ENCODE data around the gene NBEA.

Gene NBEA

GRCh38 chr13:35225582-35225981 lies 283.5 kb downstream of the NBEA start:
- Histone ChIP-seq H3K27ac (ENCODE audit: low read length) (no peak overlapping the region), H3K4me1 (ENCODE audit: control insufficient read depth in 1 of 2, insufficient read depth in 2 of 2, low read length in 2 of 2) (no peaks in the 10 kb centered on the region), H3K4me3 (ENCODE audit: low read depth in 1 of 2, low read length in 2 of 2) (no peak overlapping the region), H3K9me3 (ENCODE audit: control insufficient read depth in 1 of 2, low read length in 2 of 2) (no peaks in the 10 kb centered on the region), H3K27me3 (ENCODE audit: low read depth, low read length) (no peaks in the 10 kb centered on the region), H3K36me3 (ENCODE audit: control insufficient read depth in 1 of 2, insufficient read depth in 2 of 2, low read length in 2 of 2) (no peaks in the 10 kb centered on the region)

- no peaks in the 10 kb centered on the region for H3K27me3 ChIP-seq (ENCODE audit: low read depth, low read length)
- no peaks in the 10 kb centered on the region for H3K4me1 ChIP-seq (ENCODE audit: control insufficient read depth in 1 of 2, insufficient read depth in 2 of 2, low read length in 2 of 2)
- no peaks in the 10 kb centered on the region for H3K36me3 ChIP-seq (ENCODE audit: control insufficient read depth in 1 of 2, insufficient read depth in 2 of 2, low read length in 2 of 2)
- no peak overlapping the region for H3K27ac ChIP-seq (ENCODE audit: low read length)
- no peak overlapping the region for H3K4me3 ChIP-seq (ENCODE audit: low read depth in 1 of 2, low read length in 2 of 2)
- no peaks in the 10 kb centered on the region for H3K9me3 ChIP-seq (ENCODE audit: control insufficient read depth in 1 of 2, low read length in 2 of 2)
Observed at GRCh38 chr13:35228536-35228935, 286.5 kb downstream of the NBEA start.

GRCh38 chr13:35231426-35231825 lies 289.4 kb downstream of the NBEA start:
- no peak overlapping the region for H3K27ac ChIP-seq (ENCODE audit: low read length)
- H3K4me3 ChIP-seq (ENCODE audit: low read depth in 1 of 2, low read length in 2 of 2): no peak overlapping the region
- no peaks in the 10 kb centered on the region for H3K4me1 ChIP-seq (ENCODE audit: control insufficient read depth in 1 of 2, insufficient read depth in 2 of 2, low read length in 2 of 2)
- H3K36me3 ChIP-seq (ENCODE audit: control insufficient read depth in 1 of 2, insufficient read depth in 2 of 2, low read length in 2 of 2): no peaks in the 10 kb centered on the region
- H3K27me3 ChIP-seq (ENCODE audit: low read depth, low read length): no peaks in the 10 kb centered on the region
- no peaks in the 10 kb centered on the region for H3K9me3 ChIP-seq (ENCODE audit: control insufficient read depth in 1 of 2, low read length in 2 of 2)

- Histone ChIP-seq H3K4me3 (ENCODE audit: low read depth in 1 of 2, low read length in 2 of 2) (no peak overlapping the region), H3K27me3 (ENCODE audit: low read depth, low read length) (no peaks in the 10 kb centered on the region), H3K27ac (ENCODE audit: low read length) (no peak overlapping the region), H3K9me3 (ENCODE audit: control insufficient read depth in 1 of 2, low read length in 2 of 2) (no peaks in the 10 kb centered on the region), H3K4me1 (ENCODE audit: control insufficient read depth in 1 of 2, insufficient read depth in 2 of 2, low read length in 2 of 2) (no peaks in the 10 kb centered on the region), H3K36me3 (ENCODE audit: control insufficient read depth in 1 of 2, insufficient read depth in 2 of 2, low read length in 2 of 2) (no peaks in the 10 kb centered on the region)
Observed at GRCh38 chr13:35238274-35238673, 296.2 kb downstream of the NBEA start.

GRCh38 chr13:35252536-35253205 lies 310.6 kb downstream of the NBEA start:
- Histone ChIP-seq H3K9me3 (ENCODE audit: control insufficient read depth in 1 of 2, low read length in 2 of 2) (no peaks in the 10 kb centered on the region), H3K4me3 (ENCODE audit: low read depth in 1 of 2, low read length in 2 of 2) (no peak overlapping the region), H3K36me3 (ENCODE audit: control insufficient read depth in 1 of 2, insufficient read depth in 2 of 2, low read length in 2 of 2) (peaks cover 0 to 38% of the 10 kb centered on the region in 2 donors), H3K4me1 (ENCODE audit: control insufficient read depth in 1 of 2, insufficient read depth in 2 of 2, low read length in 2 of 2) (no peaks in the 10 kb centered on the region), H3K27ac (ENCODE audit: low read length) (no peak overlapping the region), H3K27me3 (ENCODE audit: low read depth, low read length) (no peaks in the 10 kb centered on the region)

GRCh38 chr13:35255241-35255640 lies 313.2 kb downstream of the NBEA start:
- no peaks in the 10 kb centered on the region for H3K9me3 ChIP-seq (ENCODE audit: control insufficient read depth in 1 of 2, low read length in 2 of 2)
- H3K4me3 ChIP-seq (ENCODE audit: low read depth in 1 of 2, low read length in 2 of 2): no peak overlapping the region
- no peak overlapping the region for H3K27ac ChIP-seq (ENCODE audit: low read length)
- H3K27me3 ChIP-seq (ENCODE audit: low read depth, low read length): no peaks in the 10 kb centered on the region
- H3K36me3 ChIP-seq (ENCODE audit: control insufficient read depth in 1 of 2, insufficient read depth in 2 of 2, low read length in 2 of 2): peaks cover 0 to 30% of the 10 kb centered on the region in 2 donors
- no peaks in the 10 kb centered on the region for H3K4me1 ChIP-seq (ENCODE audit: control insufficient read depth in 1 of 2, insufficient read depth in 2 of 2, low read length in 2 of 2)

- H3K27ac ChIP-seq (ENCODE audit: low read length): no peak overlapping the region
- no peak overlapping the region for H3K4me3 ChIP-seq (ENCODE audit: low read depth in 1 of 2, low read length in 2 of 2)
- no peaks in the 10 kb centered on the region for H3K4me1 ChIP-seq (ENCODE audit: control insufficient read depth in 1 of 2, insufficient read depth in 2 of 2, low read length in 2 of 2)
- H3K36me3 ChIP-seq (ENCODE audit: control insufficient read depth in 1 of 2, insufficient read depth in 2 of 2, low read length in 2 of 2): peaks cover 0 to 19% of the 10 kb centered on the region in 2 donors
- no peaks in the 10 kb centered on the region for H3K9me3 ChIP-seq (ENCODE audit: control insufficient read depth in 1 of 2, low read length in 2 of 2)
- no peaks in the 10 kb centered on the region for H3K27me3 ChIP-seq (ENCODE audit: low read depth, low read length)
Observed at GRCh38 chr13:35256459-35257148, 314.5 kb downstream of the NBEA start.

- H3K27me3 ChIP-seq (ENCODE audit: low read depth, low read length): no peaks in the 10 kb centered on the region
- H3K4me1 ChIP-seq (ENCODE audit: control insufficient read depth in 1 of 2, insufficient read depth in 2 of 2, low read length in 2 of 2): no peaks in the 10 kb centered on the region
- no peak overlapping the region for H3K27ac ChIP-seq (ENCODE audit: low read length)
- H3K36me3 ChIP-seq (ENCODE audit: control insufficient read depth in 1 of 2, insufficient read depth in 2 of 2, low read length in 2 of 2): peaks cover 0 to 4% of the 10 kb centered on the region in 2 donors
- H3K9me3 ChIP-seq (ENCODE audit: control insufficient read depth in 1 of 2, low read length in 2 of 2): no peaks in the 10 kb centered on the region
- no peak overlapping the region for H3K4me3 ChIP-seq (ENCODE audit: low read depth in 1 of 2, low read length in 2 of 2)
Observed at GRCh38 chr13:35260316-35260715, 318.2 kb downstream of the NBEA start.

GRCh38 chr13:35266412-35266811 lies 324.3 kb downstream of the NBEA start:
- Histone ChIP-seq H3K27me3 (ENCODE audit: low read depth, low read length) (no peaks in the 10 kb centered on the region), H3K4me1 (ENCODE audit: control insufficient read depth in 1 of 2, insufficient read depth in 2 of 2, low read length in 2 of 2) (no peaks in the 10 kb centered on the region), H3K4me3 (ENCODE audit: low read depth in 1 of 2, low read length in 2 of 2) (no peak overlapping the region), H3K9me3 (ENCODE audit: control insufficient read depth in 1 of 2, low read length in 2 of 2) (no peaks in the 10 kb centered on the region), H3K27ac (ENCODE audit: low read length) (no peak overlapping the region), H3K36me3 (ENCODE audit: control insufficient read depth in 1 of 2, insufficient read depth in 2 of 2, low read length in 2 of 2) (peaks cover 0 to 5% of the 10 kb centered on the region in 2 donors)

GRCh38 chr13:35278917-35279316 lies 336.8 kb downstream of the NBEA start:
- Histone ChIP-seq H3K36me3 (ENCODE audit: control insufficient read depth in 1 of 2, insufficient read depth in 2 of 2, low read length in 2 of 2) (no peaks in the 10 kb centered on the region), H3K9me3 (ENCODE audit: control insufficient read depth in 1 of 2, low read length in 2 of 2) (no peaks in the 10 kb centered on the region), H3K4me1 (ENCODE audit: control insufficient read depth in 1 of 2, insufficient read depth in 2 of 2, low read length in 2 of 2) (no peaks in the 10 kb centered on the region), H3K27ac (ENCODE audit: low read length) (no peak overlapping the region), H3K27me3 (ENCODE audit: low read depth, low read length) (no peaks in the 10 kb centered on the region), H3K4me3 (ENCODE audit: low read depth in 1 of 2, low read length in 2 of 2) (no peak overlapping the region)

- H3K27ac ChIP-seq (ENCODE audit: low read length): no peak overlapping the region
- H3K36me3 ChIP-seq (ENCODE audit: control insufficient read depth in 1 of 2, insufficient read depth in 2 of 2, low read length in 2 of 2): no peaks in the 10 kb centered on the region
- H3K27me3 ChIP-seq (ENCODE audit: low read depth, low read length): no peaks in the 10 kb centered on the region
- H3K9me3 ChIP-seq (ENCODE audit: control insufficient read depth in 1 of 2, low read length in 2 of 2): no peaks in the 10 kb centered on the region
- H3K4me3 ChIP-seq (ENCODE audit: low read depth in 1 of 2, low read length in 2 of 2): no peak overlapping the region
- no peaks in the 10 kb centered on the region for H3K4me1 ChIP-seq (ENCODE audit: control insufficient read depth in 1 of 2, insufficient read depth in 2 of 2, low read length in 2 of 2)
Observed at GRCh38 chr13:35279500-35279899, 337.4 kb downstream of the NBEA start.

- Histone ChIP-seq H3K27me3 (ENCODE audit: low read depth, low read length) (no peaks in the 10 kb centered on the region), H3K9me3 (ENCODE audit: control insufficient read depth in 1 of 2, low read length in 2 of 2) (no peaks in the 10 kb centered on the region), H3K4me1 (ENCODE audit: control insufficient read depth in 1 of 2, insufficient read depth in 2 of 2, low read length in 2 of 2) (no peaks in the 10 kb centered on the region), H3K4me3 (ENCODE audit: low read depth in 1 of 2, low read length in 2 of 2) (no peak overlapping the region), H3K36me3 (ENCODE audit: control insufficient read depth in 1 of 2, insufficient read depth in 2 of 2, low read length in 2 of 2) (no peaks in the 10 kb centered on the region), H3K27ac (ENCODE audit: low read length) (no peak overlapping the region)
Observed at GRCh38 chr13:35283856-35284255, 341.8 kb downstream of the NBEA start.
